ENCODE results near the gene GRIK4.

Gene GRIK4

DNA sequence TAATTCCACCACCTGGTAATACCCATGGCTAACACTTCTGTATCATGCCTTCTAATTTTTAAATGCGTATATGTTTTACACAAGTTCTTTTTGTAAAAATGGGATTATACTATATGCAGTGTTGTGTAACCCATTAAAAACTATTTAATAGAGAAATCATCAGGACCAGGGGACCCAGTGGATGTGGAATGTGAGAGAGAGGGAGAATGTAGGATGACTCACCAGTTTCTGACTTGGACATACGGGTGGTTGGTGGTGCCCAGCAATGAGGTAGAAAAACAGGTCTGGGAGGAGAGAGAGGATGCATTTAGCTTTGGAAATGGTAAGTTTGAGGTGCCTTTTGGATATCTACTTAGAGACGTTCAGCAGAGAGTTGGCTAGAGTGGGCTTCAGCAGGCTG, 400.4 kb downstream of the GRIK4 start:
- DNase-seq (ENCODE audit: low read depth, low spot score): no peak

GRCh38 chr11:120912504-120912903, 401.0 kb downstream of the GRIK4 start:
- DNase-seq (ENCODE audit: low read depth, low spot score): peak; percentile 37

- no peak for DNase-seq (ENCODE audit: low read depth, low spot score)
Observed at GRCh38 chr11:120912915-120913314, 401.4 kb downstream of the GRIK4 start.

- DNase-seq (ENCODE audit: low read depth, low spot score): no peak
Observed at GRCh38 chr11:120914021-120914420, 402.5 kb downstream of the GRIK4 start.

- no peak for DNase-seq (ENCODE audit: low read depth, low spot score)
Observed at GRCh38 chr11:120914601-120915000, 403.1 kb downstream of the GRIK4 start.

DNA sequence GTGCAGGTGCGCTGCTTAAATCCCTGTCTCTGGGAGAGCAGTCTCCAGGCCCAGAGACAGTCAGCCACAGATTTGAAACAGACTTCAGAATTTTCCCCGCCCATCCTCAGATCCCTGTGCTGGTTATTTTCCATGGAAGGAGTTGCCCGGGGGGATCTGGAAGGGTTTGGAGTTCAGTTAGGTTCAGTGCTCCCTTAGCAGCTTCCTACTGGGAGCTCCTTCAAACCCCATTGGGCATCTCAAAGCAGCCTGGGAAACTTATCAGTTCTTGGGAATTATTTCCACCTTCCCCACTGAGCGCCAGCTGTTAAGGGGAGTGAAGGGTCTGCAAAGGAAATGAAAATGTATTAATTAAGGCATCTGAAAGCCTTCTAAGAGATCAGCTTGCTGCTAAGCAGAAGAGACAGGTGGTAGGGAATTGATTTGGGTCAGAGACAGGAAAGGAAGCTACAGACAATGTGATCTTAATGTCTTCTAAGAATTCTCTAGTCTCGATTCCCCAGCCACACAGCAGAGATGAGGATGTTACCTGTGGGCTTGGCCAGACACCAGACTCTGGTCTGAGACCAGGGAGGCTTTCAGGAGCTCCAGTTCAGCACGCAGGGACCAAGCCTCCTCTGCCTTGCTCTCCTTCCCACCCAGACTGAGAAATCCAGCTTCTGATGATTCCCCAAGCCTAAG, 406.2 kb downstream of the GRIK4 start:
- no peak for DNase-seq (ENCODE audit: low read depth, low spot score)

DNA sequence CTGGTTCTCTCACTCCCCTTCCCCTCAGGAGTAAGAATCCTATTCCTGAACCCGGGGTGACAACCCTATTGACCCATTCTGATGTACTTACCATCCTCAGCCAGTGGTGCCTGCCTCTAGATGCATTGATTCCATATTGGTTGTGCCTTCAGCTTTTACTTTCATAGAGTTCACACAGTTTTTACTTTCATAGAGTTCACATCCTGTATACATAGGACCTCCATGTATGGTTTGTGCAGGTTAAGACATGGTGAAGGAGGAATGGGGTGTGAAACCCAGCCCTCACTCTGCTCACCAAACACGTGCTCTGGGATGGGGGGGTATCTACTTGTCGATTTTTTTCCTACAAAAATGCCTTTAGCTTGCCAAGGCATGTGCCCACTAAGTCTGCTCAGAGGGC, 406.7 kb downstream of the GRIK4 start:
- no peak for DNase-seq (ENCODE audit: low read depth, low spot score)

DNA sequence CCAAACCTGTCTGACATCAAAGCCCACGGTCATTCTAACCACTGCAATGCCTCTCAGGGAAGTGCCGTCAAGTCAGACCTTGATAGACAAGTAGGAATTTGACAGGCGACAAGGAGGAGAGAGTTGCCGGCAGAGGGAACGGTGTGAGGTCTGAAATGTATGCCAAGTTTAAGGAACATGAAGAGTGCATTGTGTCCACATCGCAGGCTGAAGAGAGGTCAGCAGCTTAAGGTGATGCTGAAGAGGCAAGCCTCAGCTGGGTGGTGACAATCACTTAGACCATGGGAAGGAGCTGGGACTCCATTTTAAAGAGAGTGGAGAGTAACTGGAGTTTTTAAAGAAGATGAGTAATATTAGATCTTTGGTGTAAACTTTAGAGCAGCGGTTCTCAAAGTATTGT, 407.5 kb downstream of the GRIK4 start:
- no peak for DNase-seq (ENCODE audit: low read depth, low spot score)

GRCh38 chr11:120919566-120919965, 408.0 kb downstream of the GRIK4 start:
- DNase-seq (ENCODE audit: low read depth, low spot score): no peak

GRCh38 chr11:120923866-120924508, 412.4 kb downstream of the GRIK4 start:
- no peak for DNase-seq (ENCODE audit: low read depth, low spot score)

DNA sequence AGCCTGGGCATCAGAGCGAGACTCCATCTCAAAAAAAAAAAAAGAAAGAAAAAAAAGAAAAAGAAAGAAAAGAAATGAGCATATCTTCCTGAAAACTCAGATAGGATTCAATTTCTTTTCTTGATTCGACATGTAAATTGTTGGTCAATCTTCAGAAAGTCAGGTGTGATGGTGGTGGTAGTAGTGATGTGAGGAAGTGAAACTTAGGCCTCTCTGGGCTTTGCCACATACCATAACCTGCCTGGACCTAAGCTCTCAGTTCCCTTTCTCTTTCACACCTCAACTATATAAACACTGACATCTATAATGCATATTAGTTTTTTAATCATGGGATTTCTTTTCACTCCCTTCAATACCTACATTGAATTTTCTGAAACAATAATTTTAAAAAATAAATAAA, 414.4 kb downstream of the GRIK4 start:
- DNase-seq (ENCODE audit: low read depth, low spot score): no peak

- DNase-seq (ENCODE audit: low read depth, low spot score): no peak
Observed at GRCh38 chr11:120928627-120929026, 417.1 kb downstream of the GRIK4 start.

DNA sequence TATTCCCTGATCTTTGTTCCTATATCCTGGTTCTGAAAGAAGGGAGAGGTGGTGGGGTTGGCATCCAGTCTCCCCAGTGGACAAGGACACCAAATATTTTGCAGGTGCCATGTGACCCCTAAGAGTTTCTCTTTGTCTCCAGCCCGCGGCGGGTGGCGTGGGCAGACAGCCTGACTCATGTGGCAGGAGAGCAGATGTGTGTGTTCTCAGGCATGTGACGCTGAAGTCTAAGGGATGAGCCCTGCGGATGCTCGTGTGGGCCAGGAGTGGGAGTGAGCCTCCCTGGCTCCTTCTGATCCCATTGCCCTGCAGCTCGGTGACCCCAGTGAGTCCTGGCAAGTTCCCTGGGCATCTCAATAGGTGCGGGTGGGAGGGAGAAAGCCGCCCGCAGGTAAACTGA, 417.5 kb downstream of the GRIK4 start:
- DNase-seq (ENCODE audit: low read depth, low spot score): no peak

- DNase-seq (ENCODE audit: low read depth, low spot score): peak; percentile 68
Observed at GRCh38 chr11:120929664-120930154, 418.2 kb downstream of the GRIK4 start.

DNA sequence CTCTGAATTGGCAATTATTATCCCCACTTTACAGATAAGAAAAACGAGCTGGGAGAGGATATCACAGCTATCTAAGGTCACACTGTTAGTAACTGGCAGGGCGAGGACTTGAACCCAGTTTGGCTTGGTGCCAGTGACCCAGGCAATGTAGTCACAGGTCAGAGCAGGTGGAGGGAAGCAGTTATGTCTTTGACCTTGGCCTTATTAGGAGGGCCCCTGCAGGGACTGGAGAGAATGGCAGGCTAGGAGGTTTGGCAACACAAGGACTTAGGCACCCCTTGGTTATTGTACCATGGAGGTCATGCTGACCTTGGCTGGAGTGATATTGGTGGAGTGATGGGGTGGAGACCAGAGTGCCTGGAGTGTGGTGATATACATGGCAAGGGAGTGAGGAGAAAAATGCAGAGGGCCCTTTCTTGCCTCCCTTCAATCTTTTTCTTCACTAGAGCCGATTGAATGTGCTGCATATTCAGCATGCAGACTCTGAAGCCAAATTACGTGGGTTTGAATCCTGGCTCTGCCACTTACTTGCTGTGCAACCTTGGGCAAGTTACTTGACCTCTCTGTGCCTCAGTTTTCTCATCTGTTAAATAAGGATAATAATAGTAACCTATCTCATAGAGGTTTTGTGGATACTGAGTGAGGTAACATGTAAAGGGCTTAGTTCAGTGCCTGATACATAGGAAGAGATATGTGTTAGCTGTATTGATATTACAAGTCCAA, 419.7 kb downstream of the GRIK4 start:
- DNase-seq (ENCODE audit: low read depth, low spot score): no peak

- no peak for DNase-seq (ENCODE audit: low read depth, low spot score)
Observed at GRCh38 chr11:120932305-120932915, 420.9 kb downstream of the GRIK4 start.

DNA sequence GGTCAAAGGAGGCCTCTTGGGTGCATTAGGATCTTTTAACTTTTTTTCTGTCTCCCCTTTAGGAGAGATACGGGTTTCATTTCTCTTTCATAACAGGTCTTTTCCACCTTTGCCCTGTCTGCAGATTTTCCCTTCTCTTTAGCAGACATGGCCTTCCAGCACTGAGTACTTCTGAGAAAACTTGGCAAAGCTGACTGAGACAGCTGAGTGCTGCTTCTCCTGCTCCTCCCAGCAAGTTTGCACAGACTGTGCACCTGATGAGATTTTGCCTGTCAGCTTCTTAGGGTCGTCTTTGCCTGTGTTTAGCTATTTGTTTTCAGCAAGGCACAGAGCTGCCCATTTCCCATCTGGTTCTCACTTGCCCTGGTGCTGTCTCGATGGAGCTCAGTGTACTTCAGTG, 424.8 kb downstream of the GRIK4 start:
- DNase-seq (ENCODE audit: low read depth, low spot score): no peak

DNA sequence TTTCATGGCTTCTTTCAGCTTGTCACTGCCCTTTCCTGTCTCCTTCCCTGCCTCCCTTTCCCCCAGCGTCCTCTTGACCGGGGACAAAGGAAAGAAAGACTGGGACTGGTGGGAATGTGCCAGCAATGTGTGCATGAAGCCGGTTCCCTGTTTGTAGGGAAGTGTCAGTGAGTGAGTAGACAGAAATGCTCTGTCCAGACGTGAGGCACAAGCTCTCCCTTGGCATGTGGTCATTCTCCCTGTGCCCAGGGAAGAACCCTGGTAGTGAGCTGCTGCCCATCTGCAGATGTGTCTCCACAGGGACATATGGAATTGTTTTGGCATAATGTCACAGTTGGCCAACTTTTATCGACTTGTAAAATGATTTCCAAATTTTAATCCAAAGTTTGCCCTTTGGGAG, 426.0 kb downstream of the GRIK4 start:
- no peak for DNase-seq (ENCODE audit: low read depth, low spot score)

- no peak for DNase-seq (ENCODE audit: low read depth, low spot score)
Observed at GRCh38 chr11:120938260-120938659, 426.7 kb downstream of the GRIK4 start.

DNA sequence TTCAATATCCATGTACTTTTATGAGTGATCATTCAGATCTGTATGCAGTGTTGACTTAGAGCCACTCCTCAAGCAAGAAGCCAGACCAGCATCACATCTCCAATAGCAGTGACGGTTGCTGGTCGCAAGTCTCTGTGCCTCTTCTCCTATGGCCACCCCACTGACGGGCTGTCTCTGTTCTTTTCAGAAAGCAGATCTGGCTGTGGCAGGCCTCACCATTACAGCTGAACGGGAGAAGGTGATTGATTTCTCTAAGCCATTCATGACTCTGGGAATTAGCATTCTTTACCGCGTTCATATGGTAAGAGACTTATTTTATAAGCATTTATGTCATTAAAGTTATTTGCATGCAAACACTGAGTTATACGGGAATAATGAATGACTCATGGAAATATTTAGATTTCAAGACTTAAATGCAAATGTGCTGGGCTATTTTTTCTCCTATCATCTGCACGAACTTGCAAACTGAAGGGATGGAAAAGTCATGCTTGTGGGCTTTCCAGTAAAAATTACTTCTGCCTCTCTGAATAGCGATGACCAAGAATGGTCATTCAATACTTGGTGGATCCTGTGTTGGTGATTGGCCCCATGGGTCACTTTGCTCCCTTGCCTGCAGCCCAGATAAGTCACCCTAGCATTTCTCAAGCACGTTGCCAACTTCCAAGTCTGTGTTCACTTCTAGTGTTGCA, 428.8 kb downstream of the GRIK4 start:
- peak; percentile 22 for DNase-seq (ENCODE audit: low read depth, low spot score)

- no peak for DNase-seq (ENCODE audit: low read depth, low spot score)
Observed at GRCh38 chr11:120941000-120941399, 429.5 kb downstream of the GRIK4 start.

GRCh38 chr11:120942701-120943100, 431.2 kb downstream of the GRIK4 start:
- DNase-seq (ENCODE audit: low read depth, low spot score): no peak

All from astrocyte of the hippocampus (primary cell).